Liver (tissue), 9 donors: ENCODE measurements around the gene MEGF6. TPM values are rescaled to one million over a fixed set of nuclear protein-coding genes. Genes with fewer than 3 reads are reported as not detected.

ENCODE experiments used
- DNase-seq: peaks from one replicate; pipeline ENCODE4 v3.0.0-alpha.2; 2017; ENCODE audit warnings: low spot score
- H3K27ac ChIP-seq, 2 donors: one replicate each; pipeline ENCODE4 v1.7.0; 2013; ENCODE audit warnings: inconsistent platforms in 2 of 2, low read length in 2 of 2, control low read depth in 1 of 2, low read depth in 1 of 2, mild to moderate bottlenecking in 1 of 2
- H3K27me3 ChIP-seq, 4 donors: one replicate each; pipeline versions ENCODE4 v1.6.1 to v1.7.0; 2013; ENCODE audit warnings: low read length in 3 of 4, inconsistent platforms in 1 of 4, mild to moderate bottlenecking in 1 of 4, moderate library complexity in 1 of 4; ENCODE audit not compliant: control insufficient read depth in 4 of 4, insufficient read depth in 4 of 4
- H3K36me3 ChIP-seq, 4 donors: one replicate each; pipeline versions ENCODE4 v1.6.1 to v1.7.0; 2013; ENCODE audit warnings: low read length in 3 of 4, mild to moderate bottlenecking in 3 of 4, low read depth in 1 of 4, moderate library complexity in 1 of 4; ENCODE audit not compliant: control insufficient read depth in 4 of 4, insufficient read depth in 3 of 4
- H3K4me1 ChIP-seq, 4 donors: one replicate each; pipeline versions ENCODE4 v1.6.1 to v1.7.0; 2013; ENCODE audit warnings: low read length in 3 of 4, mild to moderate bottlenecking in 3 of 4, moderate library complexity in 1 of 4; ENCODE audit not compliant: control insufficient read depth in 4 of 4, insufficient read depth in 4 of 4
- H3K4me3 ChIP-seq, 3 donors: one replicate each; pipeline versions ENCODE4 v1.6.1 to v1.7.0; 2013; ENCODE audit warnings: low read length in 3 of 3, control low read depth in 1 of 3, low read depth in 1 of 3, mild to moderate bottlenecking in 1 of 3
- H3K9ac ChIP-seq, 2 donors: one replicate each; pipeline ENCODE4 v1.7.0; 2013; ENCODE audit warnings: low read length in 2 of 2, mild to moderate bottlenecking in 2 of 2, moderate library complexity in 2 of 2, control low read depth in 1 of 2, low read depth in 1 of 2
- H3K9me3 ChIP-seq, 4 donors: one replicate each; pipeline versions ENCODE4 v1.6.1 to v1.7.0; 2013; ENCODE audit warnings: low read length in 3 of 4; ENCODE audit not compliant: control insufficient read depth in 4 of 4
- ATF3 ChIP-seq: IDR thresholded peaks from 2 replicates; pipeline ENCODE4 v1.6.1; 2016; ENCODE audit warnings: antibody characterized with exemption
- EGR1 ChIP-seq, 2 donors: IDR thresholded peaks; 2 replicates each; pipeline ENCODE4 v1.6.1; 2016 to 2018; ENCODE audit warnings: antibody characterized with exemption in 2 of 2, low read depth in 2 of 2
- FOXA1 ChIP-seq: IDR thresholded peaks from 2 replicates; pipeline ENCODE4 v1.6.1; 2016; ENCODE audit warnings: antibody characterized with exemption
- FOXA2 ChIP-seq: IDR thresholded peaks from 2 replicates; pipeline ENCODE4 v1.6.1; 2016; ENCODE audit warnings: antibody characterized with exemption
- GABPA ChIP-seq, 2 donors: IDR thresholded peaks in 1 of 2; conservative IDR thresholded peaks in 1 of 2; 2 replicates each; pipeline ENCODE4 v1.6.1; 2016; ENCODE audit warnings: antibody characterized with exemption in 2 of 2, mild to moderate bottlenecking in 1 of 2, moderate library complexity in 1 of 2
- HNF4A ChIP-seq, 2 donors: conservative IDR thresholded peaks; 2 replicates each; pipeline ENCODE4 v1.6.1; 2016; ENCODE audit warnings: antibody characterized with exemption in 2 of 2, mild to moderate bottlenecking in 2 of 2
- HNF4G ChIP-seq: IDR thresholded peaks from 2 replicates; pipeline ENCODE4 v1.6.1; 2016; ENCODE audit warnings: antibody characterized with exemption
- JUND ChIP-seq, 2 donors: IDR thresholded peaks; 2 replicates each; pipeline ENCODE4 v1.6.1; 2016; ENCODE audit warnings: antibody characterized with exemption in 2 of 2
- NR2F2 ChIP-seq: IDR thresholded peaks from 2 replicates; pipeline ENCODE4 v1.6.1; 2016; ENCODE audit warnings: antibody characterized with exemption
- RAD21 ChIP-seq, 2 donors: IDR thresholded peaks; 2 replicates each; pipeline ENCODE4 v1.6.1; 2016; ENCODE audit warnings: antibody characterized with exemption in 2 of 2, mild to moderate bottlenecking in 2 of 2
- RXRA ChIP-seq, 2 donors: IDR thresholded peaks; 2 replicates each; pipeline ENCODE4 v1.6.1; 2017 to 2018; ENCODE audit warnings: antibody characterized with exemption in 2 of 2, mild to moderate bottlenecking in 1 of 2
- SP1 ChIP-seq: IDR thresholded peaks from 2 replicates; pipeline ENCODE4 v1.6.1; 2018; ENCODE audit warnings: antibody characterized with exemption, mild to moderate bottlenecking
- TAF1 ChIP-seq: conservative IDR thresholded peaks from 2 replicates; pipeline ENCODE4 v1.6.1; 2016; ENCODE audit warnings: antibody characterized with exemption, mild to moderate bottlenecking
- YY1 ChIP-seq: IDR thresholded peaks from 2 replicates; pipeline ENCODE4 v1.6.1; 2016; ENCODE audit warnings: antibody characterized with exemption, mild to moderate bottlenecking
- ZBTB33 ChIP-seq: IDR thresholded peaks from 2 replicates; pipeline ENCODE4 v1.6.1; 2016; ENCODE audit warnings: antibody characterized with exemption
- WGBS: extraction: QIAGEN DNeasy Blood & Tissue Kit; methylation state at CpG from one replicate; pipeline ENCODE4 v1.1.7; 2013; 5-methylcytosine and 5-hydroxymethylcytosine counted together
- polyA plus RNA-seq, 2 donors: library from polyadenylated mRNA; stranded (reverse) in 1 of 2; unstranded in 1 of 2; fragments of 200-250 nt in 1 of 2; fragments of >200 nt in 1 of 2; fragmentation: Nextera tagmentation in 1 of 2; extraction: Ambion mirVana in 1 of 2; gene quantifications; one replicate each; pipeline versions ENCODE4 v1.2.1 to v1.2.3, GENCODE V29; 2013 to 2015
- total RNA-seq, 2 donors: library from RNA; depleted of rRNA; stranded (reverse); fragments of >200 nt; gene quantifications; one replicate each; pipeline ENCODE4 v1.2.3, GENCODE V29; 2014
- TF ChIP-seq, protein P1 (sequence below): IDR thresholded peaks from 2 replicates; pipeline ENCODE4 v1.6.1; 2016; ENCODE audit warnings: antibody characterized with exemption
- donor health status: healthy.
- donor health status: healthy.
- donor health status: healthy.
- donor health status: healthy.
- donor health status: healthy.

The MEGF6 gene
- total and polyA plus RNA-seq, 4 donors: 1.3 to 11.0 (median 4.0) TPM

- no peaks in the 10 kb centered on the region for H3K36me3 ChIP-seq
- no peak for TF ChIP-seq EGR1 (IDR thresholded peaks at IDR 0.05; ENCODE audit: low read depth in 2 of 2)
- no peak for TF ChIP-seq FOXA2
- TF ChIP-seq HNF4G: no peak
- no peak for TF ChIP-seq GABPA (IDR thresholded peaks at IDR 0.05 in 1 of 2, conservative IDR thresholded peaks at IDR 0.05 in 1 of 2)
- TF ChIP-seq ZBTB33: no peak
- TF ChIP-seq, protein P1, sequence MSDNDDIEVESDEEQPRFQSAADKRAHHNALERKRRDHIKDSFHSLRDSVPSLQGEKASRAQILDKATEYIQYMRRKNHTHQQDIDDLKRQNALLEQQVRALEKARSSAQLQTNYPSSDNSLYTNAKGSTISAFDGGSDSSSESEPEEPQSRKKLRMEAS: no peak
- no peak for TF ChIP-seq ATF3
- no peaks in the 10 kb centered on the region for H3K27me3 ChIP-seq
- H3K9ac ChIP-seq: no peak overlapping the region
- H3K4me1 ChIP-seq: peaks cover 0 to 2% (median 0%) of the 10 kb centered on the region in 4 donors
- no peak overlapping the region for H3K27ac ChIP-seq
- DNase-seq: no peak
- no peaks in the 10 kb centered on the region for H3K9me3 ChIP-seq
- H3K4me3 ChIP-seq: no peak overlapping the region
- WGBS: 91% methylated on average over 8 of the region's 8 CpGs
Observed at GRCh38 chr1:3503525-3503886, 107.8 kb downstream of the MEGF6 start.

- no peak for TF ChIP-seq NR2F2
- TF ChIP-seq GABPA (IDR thresholded peaks at IDR 0.05 in 1 of 2, conservative IDR thresholded peaks at IDR 0.05 in 1 of 2): no peak
- TF ChIP-seq HNF4G: no peak
- no peak for TF ChIP-seq FOXA1
- no peak for TF ChIP-seq RXRA (IDR thresholded peaks at IDR 0.05)
- no peak for TF ChIP-seq SP1
- no peak for TF ChIP-seq HNF4A (conservative IDR thresholded peaks at IDR 0.05)
- no peak for TF ChIP-seq ZBTB33
- no peak for TF ChIP-seq RAD21 (IDR thresholded peaks at IDR 0.05)
- no peak for TF ChIP-seq JUND (IDR thresholded peaks at IDR 0.05)
- TF ChIP-seq FOXA2: no peak
- no peak for TF ChIP-seq YY1
- TF ChIP-seq EGR1 (IDR thresholded peaks at IDR 0.05; ENCODE audit: low read depth in 2 of 2): no peak
- TF ChIP-seq, protein P1: no peak
- TF ChIP-seq TAF1: no peak
- 75% methylated on average over 22 of the region's 22 CpGs for WGBS
- Histone ChIP-seq H3K27ac (no peak overlapping the region), H3K9ac (no peak overlapping the region), H3K36me3 (no peaks in the 10 kb centered on the region), H3K9me3 (no peaks in the 10 kb centered on the region), H3K27me3 (no peaks in the 10 kb centered on the region), H3K4me1 (peaks cover 0 to 2% (median 0%) of the 10 kb centered on the region in 4 donors), H3K4me3 (no peak overlapping the region)
- no peak for DNase-seq
Observed at GRCh38 chr1:3502641-3503524, 108.4 kb downstream of the MEGF6 start.
